ENCODE data around the gene OR13G1.

The OR13G1 gene

DNA sequence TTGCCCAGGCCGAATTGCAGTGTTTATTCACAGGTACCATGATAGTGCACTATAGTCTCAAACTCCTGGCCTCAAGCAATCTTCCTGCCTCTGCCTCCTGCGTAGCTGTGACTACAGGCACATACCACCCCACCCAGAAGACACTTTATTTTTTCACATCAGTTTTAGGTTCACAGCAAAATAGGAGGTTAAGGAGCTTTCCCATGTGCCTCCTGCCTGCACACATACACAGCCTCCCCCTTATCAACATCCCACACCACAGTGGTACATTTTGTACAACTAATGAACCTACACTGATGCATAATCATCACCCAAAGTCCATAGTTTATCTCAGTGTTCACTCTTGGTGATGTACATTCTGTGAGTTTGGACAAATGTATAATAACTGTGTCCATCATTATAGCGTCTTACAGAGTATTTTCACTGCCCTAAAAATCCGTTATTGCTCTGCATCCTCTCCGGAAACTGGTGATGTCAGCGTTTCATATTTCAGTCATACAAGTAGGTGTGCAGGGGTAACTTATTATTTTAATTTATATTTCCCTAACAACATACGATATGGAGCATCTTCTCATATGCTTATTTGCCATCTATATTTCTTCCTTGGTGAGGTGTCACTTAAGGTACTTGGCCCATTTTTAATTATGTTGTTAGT, 23.2 kb downstream of the OR13G1 start:
- TF ChIP-seq POLR2AphosphoS5 (IDR thresholded peaks at IDR 0.05; ENCODE audit: low read depth, low read length) (no peak), TAF1 (IDR thresholded peaks at IDR 0.05; ENCODE audit: low read depth, low read length) (no peak), POU2F2 (IDR thresholded peaks at IDR 0.05; ENCODE audit: low read depth, low read length) (no peak), POLR2A (IDR thresholded peaks at IDR 0.05; ENCODE audit: low read depth, low read length) (no peak), PAX5 (IDR thresholded peaks at IDR 0.05; ENCODE audit: insufficient read depth, low read length, severe bottlenecking) (no peak), SPI1 (IDR thresholded peaks at IDR 0.05; ENCODE audit: low read depth, low read length) (no peak)
- FAIRE-seq (no peak), DNase-seq (ENCODE audit: insufficient read length, low spot score) (no peak)

DNA sequence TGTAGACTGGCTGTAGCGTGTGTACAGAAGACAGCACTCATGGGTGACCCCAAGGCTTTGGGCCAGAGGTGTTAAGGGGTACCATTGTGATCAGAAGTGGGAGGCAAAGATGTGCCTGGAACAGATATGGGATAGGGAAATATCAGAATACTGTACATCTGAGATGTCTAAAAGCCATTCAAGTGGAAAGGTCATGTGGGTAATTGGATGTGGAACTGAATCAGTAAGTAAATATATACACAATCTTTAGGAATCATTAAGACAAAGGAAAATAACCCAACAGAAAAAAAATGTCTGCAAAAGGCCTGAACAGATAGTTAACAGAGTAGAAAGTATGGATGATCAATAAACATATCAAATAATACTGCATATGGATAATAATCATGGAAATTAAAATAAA, 26.5 kb downstream of the OR13G1 start:
- no peak for FAIRE-seq
- no peak for DNase-seq (ENCODE audit: insufficient read length, low spot score)
- TF ChIP-seq POLR2A (IDR thresholded peaks at IDR 0.05; ENCODE audit: low read depth, low read length), result no peak
- no peak for TF ChIP-seq POLR2AphosphoS5 (IDR thresholded peaks at IDR 0.05; ENCODE audit: low read depth, low read length)
- TF ChIP-seq PAX5 (IDR thresholded peaks at IDR 0.05; ENCODE audit: insufficient read depth, low read length, severe bottlenecking), result no peak
- TF ChIP-seq SPI1 (IDR thresholded peaks at IDR 0.05; ENCODE audit: low read depth, low read length), result no peak
- TF ChIP-seq POU2F2 (IDR thresholded peaks at IDR 0.05; ENCODE audit: low read depth, low read length), result no peak
- no peak for TF ChIP-seq TAF1 (IDR thresholded peaks at IDR 0.05; ENCODE audit: low read depth, low read length)

DNA sequence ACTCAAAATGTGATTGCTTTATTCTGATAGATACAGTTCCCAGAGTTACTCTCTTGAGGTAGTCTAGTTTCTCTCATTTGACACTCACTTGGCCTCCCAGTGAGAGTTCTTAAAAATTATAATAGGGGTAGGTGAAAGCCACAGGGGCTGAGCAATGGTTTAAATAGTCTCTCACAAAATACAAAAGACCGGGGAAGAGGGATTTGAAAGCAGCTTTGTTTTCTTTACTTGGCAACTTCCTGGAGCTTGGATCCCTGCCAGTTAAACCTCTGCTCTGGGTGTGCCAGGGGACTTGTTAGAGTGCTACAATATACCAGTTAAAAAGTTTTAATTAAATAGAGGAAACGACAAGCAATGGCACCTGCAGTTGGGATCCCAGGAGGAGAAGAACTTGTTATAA, 31.7 kb downstream of the OR13G1 start:
- TF ChIP-seq POLR2AphosphoS5 (IDR thresholded peaks at IDR 0.05; ENCODE audit: low read depth, low read length) (no peak), PAX5 (IDR thresholded peaks at IDR 0.05; ENCODE audit: insufficient read depth, low read length, severe bottlenecking) (no peak)
- no peak for DNase-seq (ENCODE audit: insufficient read length, low spot score)
- no peak for FAIRE-seq

DNA sequence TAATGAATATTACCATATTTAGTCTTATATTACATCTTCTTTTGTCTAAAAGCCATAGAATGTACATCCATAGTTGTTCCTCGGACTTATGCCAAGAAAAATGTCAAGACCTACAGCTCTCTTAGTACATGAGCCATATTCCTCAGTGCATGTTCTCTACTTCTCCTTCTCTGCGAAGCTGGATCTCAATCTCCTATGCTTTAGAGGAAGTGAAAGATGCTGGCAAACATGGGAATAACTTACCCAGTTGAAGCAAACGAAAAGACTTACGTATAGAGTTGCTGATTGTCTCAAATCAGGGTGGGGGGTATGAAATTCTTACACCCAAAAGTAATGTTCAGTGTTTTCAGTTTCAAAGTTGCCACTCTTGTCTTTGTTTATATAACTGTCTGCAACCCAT, 32.7 kb downstream of the OR13G1 start:
- TF ChIP-seq TAF1 (IDR thresholded peaks at IDR 0.05; ENCODE audit: low read depth, low read length) (no peak), SPI1 (IDR thresholded peaks at IDR 0.05; ENCODE audit: low read depth, low read length) (peak; percentile 30; the same call in 1 of the 2 replicates), POU2F2 (IDR thresholded peaks at IDR 0.05; ENCODE audit: low read depth, low read length) (no peak)
- no peak for DNase-seq (ENCODE audit: insufficient read length, low spot score)
- FAIRE-seq, result no peak

DNA sequence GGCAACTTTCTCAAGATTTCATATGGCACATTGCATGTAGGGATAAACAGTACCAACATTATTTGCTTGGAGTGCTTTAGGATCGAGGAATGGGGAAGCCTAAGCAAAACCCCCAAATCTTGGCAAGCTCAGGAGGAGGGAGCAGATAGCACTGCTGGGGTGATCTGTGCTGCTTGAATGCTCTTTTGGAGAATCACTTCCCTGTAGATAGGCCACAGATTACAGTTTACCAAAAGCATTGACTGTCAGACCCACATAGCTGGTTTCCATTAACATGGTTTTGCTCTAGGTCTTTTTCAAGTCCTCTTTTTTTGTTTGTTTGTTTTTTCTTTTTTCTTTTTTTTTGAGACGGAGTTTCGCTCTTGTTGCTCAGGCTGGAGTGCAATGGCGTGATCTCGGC, 36.8 kb downstream of the OR13G1 start:
- no peak for DNase-seq (ENCODE audit: insufficient read length, low spot score)
- no peak for TF ChIP-seq SPI1 (IDR thresholded peaks at IDR 0.05; ENCODE audit: low read depth, low read length)
- TF ChIP-seq POLR2AphosphoS5 (IDR thresholded peaks at IDR 0.05; ENCODE audit: low read depth, low read length), result no peak
- TF ChIP-seq TAF1 (IDR thresholded peaks at IDR 0.05; ENCODE audit: low read depth, low read length), result no peak
- no peak for TF ChIP-seq POLR2A (IDR thresholded peaks at IDR 0.05; ENCODE audit: low read depth, low read length)
- TF ChIP-seq PAX5 (IDR thresholded peaks at IDR 0.05; ENCODE audit: insufficient read depth, low read length, severe bottlenecking), result no peak
- TF ChIP-seq POU2F2 (IDR thresholded peaks at IDR 0.05; ENCODE audit: low read depth, low read length), result no peak
- FAIRE-seq, result no peak

DNA sequence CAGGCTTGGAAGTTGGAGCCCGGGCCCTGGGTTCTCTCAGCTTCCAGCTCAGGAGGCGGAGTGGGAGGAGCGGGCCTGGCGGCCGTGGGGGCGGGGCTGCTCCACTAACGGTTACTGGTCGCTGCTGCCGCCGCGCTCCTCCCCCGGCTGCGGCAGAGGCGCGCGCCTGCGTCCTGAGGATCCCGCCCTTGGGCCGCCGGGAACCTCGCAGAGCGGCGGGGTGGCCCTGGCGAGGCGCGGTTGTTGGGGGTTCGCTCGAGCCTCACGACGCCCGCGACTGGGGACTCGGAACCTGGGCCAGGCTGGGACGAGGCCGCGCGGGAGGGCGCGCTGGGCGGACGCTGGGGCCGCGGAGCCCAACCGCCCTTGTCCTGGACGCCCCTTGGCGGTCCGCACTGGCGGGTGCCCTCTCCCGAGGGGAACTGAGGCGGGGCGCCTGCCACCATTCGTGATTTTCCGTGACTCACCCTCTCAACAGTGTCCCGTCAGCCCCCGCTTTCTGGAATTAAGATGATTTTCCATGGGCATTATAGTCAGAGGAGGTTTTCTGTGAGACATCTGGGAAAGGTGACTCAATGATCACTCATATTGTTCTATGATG, 40.1 kb downstream of the OR13G1 start:
- no peak for TF ChIP-seq POU2F2 (IDR thresholded peaks at IDR 0.05; ENCODE audit: low read depth, low read length)
- TF ChIP-seq PAX5 (IDR thresholded peaks at IDR 0.05; ENCODE audit: insufficient read depth, low read length, severe bottlenecking), result no peak
- no peak for TF ChIP-seq SPI1 (IDR thresholded peaks at IDR 0.05; ENCODE audit: low read depth, low read length)
- TF ChIP-seq POLR2A (IDR thresholded peaks at IDR 0.05; ENCODE audit: low read depth, low read length), result no peak
- no peak for TF ChIP-seq POLR2AphosphoS5 (IDR thresholded peaks at IDR 0.05; ENCODE audit: low read depth, low read length)
- TF ChIP-seq TAF1 (IDR thresholded peaks at IDR 0.05; ENCODE audit: low read depth, low read length), result no peak
- no peak for DNase-seq (ENCODE audit: insufficient read length, low spot score)
- no peak for FAIRE-seq

DNA sequence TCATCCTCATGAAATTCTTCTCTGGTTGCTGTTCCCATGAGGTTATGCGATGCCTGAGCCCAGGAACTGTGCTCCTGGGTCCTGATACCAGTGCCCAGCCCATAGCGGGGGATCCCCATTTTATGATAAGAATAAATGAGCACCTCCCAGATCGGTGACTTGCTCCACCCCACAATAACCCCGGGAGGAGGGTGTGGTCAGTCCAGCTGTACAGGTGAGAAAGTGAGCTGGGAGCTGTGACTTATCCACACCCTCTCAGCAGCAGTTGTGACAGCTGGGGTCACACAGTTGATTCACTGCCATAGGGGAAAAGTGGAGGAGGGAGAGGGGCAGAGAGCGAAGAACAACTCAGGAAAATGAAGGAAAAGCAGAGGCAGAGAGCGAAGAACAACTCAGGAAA, 40.8 kb downstream of the OR13G1 start:
- FAIRE-seq (no peak), DNase-seq (ENCODE audit: insufficient read length, low spot score) (no peak)
- TF ChIP-seq POLR2AphosphoS5 (IDR thresholded peaks at IDR 0.05; ENCODE audit: low read depth, low read length), result no peak
- no peak for TF ChIP-seq POU2F2 (IDR thresholded peaks at IDR 0.05; ENCODE audit: low read depth, low read length)
- no peak for TF ChIP-seq TAF1 (IDR thresholded peaks at IDR 0.05; ENCODE audit: low read depth, low read length)
- no peak for TF ChIP-seq PAX5 (IDR thresholded peaks at IDR 0.05; ENCODE audit: insufficient read depth, low read length, severe bottlenecking)

DNA sequence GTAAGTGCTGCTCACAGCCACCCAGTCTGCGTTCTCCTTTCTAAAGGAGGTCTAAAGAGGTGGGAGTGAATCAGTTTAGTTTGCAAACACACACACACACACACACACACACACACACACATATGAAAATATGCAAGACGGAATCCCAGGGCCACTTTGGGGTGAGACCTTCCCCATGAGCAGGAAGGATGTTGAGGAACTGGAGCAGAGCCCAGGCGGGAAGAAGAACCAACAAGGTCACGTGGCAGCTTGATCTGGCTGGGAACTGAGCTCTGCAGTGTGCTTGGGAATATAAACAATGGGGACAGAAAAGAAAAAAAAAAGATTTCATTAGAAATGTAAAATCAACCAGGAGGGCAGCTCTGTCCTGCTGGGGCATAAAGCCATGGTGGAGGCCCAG, 41.5 kb downstream of the OR13G1 start:
- FAIRE-seq (no peak), DNase-seq (ENCODE audit: insufficient read length, low spot score) (no peak)
- TF ChIP-seq POLR2AphosphoS5 (IDR thresholded peaks at IDR 0.05; ENCODE audit: low read depth, low read length) (no peak), TAF1 (IDR thresholded peaks at IDR 0.05; ENCODE audit: low read depth, low read length) (no peak), POLR2A (IDR thresholded peaks at IDR 0.05; ENCODE audit: low read depth, low read length) (no peak), PAX5 (IDR thresholded peaks at IDR 0.05; ENCODE audit: insufficient read depth, low read length, severe bottlenecking) (no peak), SPI1 (IDR thresholded peaks at IDR 0.05; ENCODE audit: low read depth, low read length) (no peak), POU2F2 (IDR thresholded peaks at IDR 0.05; ENCODE audit: low read depth, low read length) (no peak)

DNA sequence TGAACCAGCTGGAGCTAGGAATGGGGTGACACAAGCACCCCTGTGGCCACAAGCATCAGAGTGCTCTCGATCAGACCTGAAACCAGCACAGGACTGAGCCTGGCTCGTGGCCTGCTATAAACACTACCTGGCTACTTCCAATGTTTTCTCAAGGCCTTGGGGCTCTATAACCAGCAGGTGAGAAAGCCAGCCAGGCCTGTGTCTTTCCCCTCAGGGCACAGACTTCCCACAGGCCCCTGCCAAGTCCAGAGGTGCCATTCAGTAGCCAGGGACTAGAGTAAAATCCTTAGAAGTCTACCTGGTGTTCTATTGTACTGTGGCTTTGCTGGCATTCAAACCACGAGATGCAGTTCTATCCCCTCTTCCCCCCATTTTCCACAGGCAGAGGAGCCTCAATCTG, 51.6 kb downstream of the OR13G1 start:
- TF ChIP-seq POU2F2 (IDR thresholded peaks at IDR 0.05; ENCODE audit: low read depth, low read length), result no peak
- no peak for TF ChIP-seq POLR2AphosphoS5 (IDR thresholded peaks at IDR 0.05; ENCODE audit: low read depth, low read length)
- no peak for TF ChIP-seq POLR2A (IDR thresholded peaks at IDR 0.05; ENCODE audit: low read depth, low read length)
- no peak for TF ChIP-seq TAF1 (IDR thresholded peaks at IDR 0.05; ENCODE audit: low read depth, low read length)
- no peak for TF ChIP-seq SPI1 (IDR thresholded peaks at IDR 0.05; ENCODE audit: low read depth, low read length)
- no peak for TF ChIP-seq PAX5 (IDR thresholded peaks at IDR 0.05; ENCODE audit: insufficient read depth, low read length, severe bottlenecking)
- FAIRE-seq, result no peak
- DNase-seq (ENCODE audit: insufficient read length, low spot score), result no peak

Measured in GM12891 (cell line).